GM23338 (cell line): Measurements from ENCODE around the gene PDZK1IP1. TPM values are rescaled to one million over a fixed set of nuclear protein-coding genes. Genes with fewer than 3 reads are reported as not detected.
"Not testable (repeated sequence)": the region's sequence is repeated elsewhere in the genome, so short reads cannot be mapped to it uniquely, and the experiment has no call there.

Source experiments
- ATAC-seq: fragments of 200-7000 bp; cut with Tn5 transposase; 3 replicates; pipeline ENCODE4 v1.9.1; 2020
- DNase-seq: peaks from one replicate; pipeline ENCODE4 v3.0.0-alpha.2; 2015; ENCODE audit warnings: low spot score
- H2AFZ ChIP-seq: fragments of 200-600 bp; sonication (generic); 2 replicates; pipeline ENCODE4 v1.8.0; 2016; ENCODE audit warnings: antibody characterized with exemption, mild to moderate bottlenecking, moderate library complexity
- H3F3A ChIP-seq: fragments of 200-600 bp; sonication (generic); replicated peaks from 2 replicates; pipeline ENCODE4 v1.8.0; 2017; ENCODE audit warnings: antibody characterized with exemption, mixed run types, low read depth
- H3K27ac ChIP-seq: fragments of 200-600 bp; sonication (generic); 2 replicates; pipeline ENCODE4 v1.6.1; 2016; ENCODE audit warnings: low read depth
- H3K27me3 ChIP-seq: fragments of 200-600 bp; sonication (generic); 2 replicates; pipeline ENCODE4 v1.8.0; 2016; ENCODE audit warnings: mild to moderate bottlenecking, mixed run types, moderate library complexity; ENCODE audit not compliant: insufficient read depth
- H3K36me3 ChIP-seq: fragments of 200-600 bp; sonication (generic); 2 replicates; pipeline ENCODE4 v1.8.0; 2016; ENCODE audit warnings: mild to moderate bottlenecking; ENCODE audit not compliant: insufficient read depth
- H3K4me1 ChIP-seq: fragments of 200-600 bp; sonication (generic); 2 replicates; pipeline ENCODE4 v1.8.0; 2016; ENCODE audit warnings: mild to moderate bottlenecking, moderate library complexity; ENCODE audit not compliant: insufficient read depth
- H3K4me2 ChIP-seq: fragments of 200-600 bp; sonication (generic); 2 replicates; pipeline ENCODE4 v1.7.1; 2017; ENCODE audit warnings: mixed run types
- H3K4me3 ChIP-seq: fragments of 200-600 bp; sonication (generic); 2 replicates; pipeline ENCODE4 v1.6.1; 2016; ENCODE audit warnings: mixed run types
- H3K79me2 ChIP-seq: fragments of 200-600 bp; sonication (generic); replicated peaks from 2 replicates; pipeline ENCODE4 v1.8.0; 2017; ENCODE audit warnings: mild to moderate bottlenecking; ENCODE audit not compliant: insufficient read depth
- H3K9me2 ChIP-seq: fragments of 200-600 bp; sonication (generic); 2 replicates; pipeline ENCODE4 v1.8.0; 2017; ENCODE audit not compliant: insufficient read depth
- H4K20me1 ChIP-seq: fragments of 200-600 bp; sonication (generic); replicated peaks from 2 replicates; pipeline ENCODE4 v1.8.0; 2017; ENCODE audit warnings: mild to moderate bottlenecking; ENCODE audit not compliant: insufficient read depth
- H3K27ac Mint-ChIP-seq: 2 replicates; pipeline ENCODE4 v1.8.0; 2020; ENCODE audit warnings: inconsistent platforms, mild to moderate bottlenecking, moderate library complexity, mixed read lengths
- H3K27me3 Mint-ChIP-seq: 3 replicates; pipeline ENCODE4 v1.8.0; 2022; ENCODE audit warnings: low read depth, mild to moderate bottlenecking, moderate library complexity, mixed read lengths, inconsistent platforms; ENCODE audit not compliant: insufficient read depth, poor library complexity
- H3K36me3 Mint-ChIP-seq: 3 replicates; pipeline ENCODE4 v1.8.0; 2021; ENCODE audit warnings: low read depth, mild to moderate bottlenecking, inconsistent platforms, moderate library complexity, mixed read lengths
- H3K4me1 Mint-ChIP-seq: 3 replicates; pipeline ENCODE4 v1.8.0; 2020; ENCODE audit warnings: mild to moderate bottlenecking, inconsistent platforms, mixed read lengths
- H3K4me3 Mint-ChIP-seq: 3 replicates; pipeline ENCODE4 v1.8.0; 2021; ENCODE audit warnings: moderate library complexity, mild to moderate bottlenecking, inconsistent platforms, mixed read lengths
- H3K9me3 Mint-ChIP-seq: 3 replicates; pipeline ENCODE4 v1.8.0; 2020; ENCODE audit warnings: moderate library complexity, mild to moderate bottlenecking, inconsistent platforms, mixed read lengths
- CREB1 ChIP-seq: fragments of 250-450 bp; sonication (Bioruptor Pico); IDR thresholded peaks from 2 replicates; pipeline ENCODE4 v1.5.0; 2020; ENCODE audit warnings: low read depth, mild to moderate bottlenecking, moderate library complexity
- CTCF ChIP-seq, 2 experiments: fragments of 200-600 bp in 1 of 2; sonication (generic) in 1 of 2; conservative IDR thresholded peaks; 2 replicates each; pipeline versions ENCODE4 v1.5.1 to v1.6.1; 2016 to 2017; ENCODE audit warnings: antibody characterized with exemption in 2 of 2, low read depth in 2 of 2, mild to moderate bottlenecking in 2 of 2, moderate library complexity in 1 of 2
- EZH2 ChIP-seq: fragments of 200-600 bp; sonication (generic); IDR thresholded peaks from one replicate; pipeline ENCODE4 v1.8.0; 2017; ENCODE audit warnings: antibody characterized with exemption, mild to moderate bottlenecking, low read depth; ENCODE audit not compliant: unreplicated experiment
- EZH2phosphoT487 ChIP-seq: fragments of 200-600 bp; sonication (generic); IDR thresholded peaks from one replicate; pipeline ENCODE4 v1.8.1; 2018; ENCODE audit warnings: antibody characterized with exemption; ENCODE audit not compliant: unreplicated experiment
- JUNB ChIP-seq: IDR thresholded peaks from one replicate; pipeline ENCODE4 v1.6.1; 2016; ENCODE audit warnings: antibody characterized with exemption; ENCODE audit not compliant: unreplicated experiment
- NANOG ChIP-seq: IDR thresholded peaks from 2 replicates; pipeline ENCODE4 v1.6.1; 2016; ENCODE audit warnings: antibody characterized with exemption, borderline replicate concordance
- POLR2AphosphoS5 ChIP-seq: IDR thresholded peaks from 2 replicates; pipeline ENCODE4 v1.6.1; 2016; ENCODE audit warnings: antibody characterized with exemption, low read depth
- STAT1 ChIP-seq: IDR thresholded peaks from one replicate; pipeline ENCODE4 v1.6.1; 2016; ENCODE audit warnings: antibody characterized with exemption; ENCODE audit not compliant: unreplicated experiment
- ZNF114 ChIP-seq: fragments of 250-450 bp; sonication (Bioruptor Pico); IDR thresholded peaks from 2 replicates; pipeline ENCODE4 v1.5.0; 2020; ENCODE audit warnings: mild to moderate bottlenecking, moderate library complexity
- ZNF331 ChIP-seq: fragments of 250-450 bp; sonication (Bioruptor Pico); IDR thresholded peaks from 2 replicates; pipeline ENCODE4 v1.5.0; 2020; ENCODE audit warnings: low read depth, mild to moderate bottlenecking, moderate library complexity
- polyA plus RNA-seq: library from polyadenylated mRNA; unstranded; fragments of >200 nt; fragmentation: Nextera tagmentation; extraction: Ambion mirVana; gene quantifications from 2 replicates; pipeline ENCODE4 v1.2.1, GENCODE V29; 2016
- total RNA-seq: library from RNA; depleted of rRNA; stranded (reverse); fragments of >200 nt; shearing (Covaris generic); gene quantifications from 2 replicates; pipeline ENCODE4 v1.2.3, GENCODE V29; 2014
- TF ChIP-seq, protein P1 (sequence below): IDR thresholded peaks from 2 replicates; pipeline ENCODE4 v1.6.1; 2016; ENCODE audit warnings: antibody characterized with exemption

PDZK1IP1 gene
- total and polyA plus RNA-seq, 2 experiments from 2014 or later: not detected

- Histone ChIP-seq H3F3A (no peaks in the 10 kb centered on the region), H3K79me2 (no peaks in the 10 kb centered on the region), H3K36me3 (no peaks in the 10 kb centered on the region), H3K27me3 (peaks cover 42% of the 10 kb centered on the region), H2AFZ (no peak overlapping the region), H3K4me1 (peaks cover 25% of the 10 kb centered on the region), H3K4me2 (no peak overlapping the region), H3K9me2 (0 out of 2 replicates have a peak, but pooled peaks cover 3% of the 10 kb centered on the region), H3K27ac (no peak overlapping the region), H4K20me1 (peaks cover 7% of the 10 kb centered on the region; the same call in 1 of the 2 replicates), H3K4me3 (no peak overlapping the region)
- ATAC-seq (no peak), DNase-seq (no peak)
- H3K36me3 Mint-ChIP-seq: no peaks in the 10 kb centered on the region
- H3K27me3 Mint-ChIP-seq: peaks cover 38% of the 10 kb centered on the region
- H3K9me3 Mint-ChIP-seq: no peaks in the 10 kb centered on the region
- H3K27ac Mint-ChIP-seq: no peak overlapping the region
- no peak for TF ChIP-seq CREB1 (CRISPR knock-in tag)
- TF ChIP-seq POLR2AphosphoS5: no peak
- TF ChIP-seq CTCF (conservative IDR thresholded peaks at IDR 0.05; ENCODE audit: low read depth in 2 of 2): no peak
- TF ChIP-seq EZH2: no peak
- TF ChIP-seq ZNF331 (CRISPR knock-in tag): no peak
- TF ChIP-seq JUNB: no peak
- no peak for TF ChIP-seq STAT1
- TF ChIP-seq NANOG: no peak
- no peak for TF ChIP-seq ZNF114 (CRISPR knock-in tag)
- TF ChIP-seq, protein P1, sequence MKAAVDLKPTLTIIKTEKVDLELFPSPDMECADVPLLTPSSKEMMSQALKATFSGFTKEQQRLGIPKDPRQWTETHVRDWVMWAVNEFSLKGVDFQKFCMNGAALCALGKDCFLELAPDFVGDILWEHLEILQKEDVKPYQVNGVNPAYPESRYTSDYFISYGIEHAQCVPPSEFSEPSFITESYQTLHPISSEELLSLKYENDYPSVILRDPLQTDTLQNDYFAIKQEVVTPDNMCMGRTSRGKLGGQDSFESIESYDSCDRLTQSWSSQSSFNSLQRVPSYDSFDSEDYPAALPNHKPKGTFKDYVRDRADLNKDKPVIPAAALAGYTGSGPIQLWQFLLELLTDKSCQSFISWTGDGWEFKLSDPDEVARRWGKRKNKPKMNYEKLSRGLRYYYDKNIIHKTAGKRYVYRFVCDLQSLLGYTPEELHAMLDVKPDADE: no peak
- no peak for TF ChIP-seq EZH2phosphoT487
- H3K4me1 Mint-ChIP-seq: peaks cover 36% of the 10 kb centered on the region
- no peak overlapping the region for H3K4me3 Mint-ChIP-seq
Observed at GRCh38 chr1:47194311-47194710, 4.5 kb upstream of the PDZK1IP1 start.

DNA sequence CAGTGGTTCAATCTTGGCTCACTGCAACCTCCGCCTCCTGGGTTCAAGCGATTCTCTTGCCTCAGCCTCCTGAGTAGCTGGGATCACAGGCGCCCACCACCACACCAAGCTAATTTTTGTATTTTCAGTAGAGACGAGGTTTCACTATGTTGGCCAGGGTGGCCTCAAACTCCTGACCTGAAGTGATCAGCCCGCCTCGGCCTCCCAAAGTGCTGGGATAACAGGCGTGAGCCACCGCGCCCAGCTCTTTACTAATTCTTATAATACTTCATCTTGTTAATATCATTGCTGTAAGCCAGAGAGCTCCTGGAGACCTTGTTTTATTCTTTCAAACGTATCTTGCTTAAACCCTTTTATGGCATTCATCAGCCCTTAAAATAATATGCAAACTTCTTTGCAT, 3.7 kb upstream of the PDZK1IP1 start:
- not testable (repeated sequence) for H3K79me2 ChIP-seq, H3K36me3 ChIP-seq, H3K9me3 Mint-ChIP-seq, H3K36me3 Mint-ChIP-seq, DNase-seq, H3K9me2 ChIP-seq, H3K4me3 Mint-ChIP-seq, H3K27ac ChIP-seq, H4K20me1 ChIP-seq, H3F3A ChIP-seq, H3K27ac Mint-ChIP-seq, ATAC-seq, H3K4me3 ChIP-seq, H2AFZ ChIP-seq
- peaks cover 34% of the 10 kb centered on the region for H3K27me3 ChIP-seq
- peak overlapping the region; percentile 2; the same call in 1 of the 2 replicates for H3K4me2 ChIP-seq
- H3K4me1 ChIP-seq: peaks cover 25% of the 10 kb centered on the region
- Mint-ChIP-seq H3K4me1 (peaks cover 36% of the 10 kb centered on the region), H3K27me3 (peaks cover 36% of the 10 kb centered on the region)
